ENCODE data around the gene GNG13. TPM values are rescaled to one million over a fixed set of nuclear protein-coding genes. Genes with fewer than 3 reads are reported as not detected.

GNG13 gene
- total and polyA plus RNA-seq, 2 donors (not counting 3 experiments of a cell fraction or from before 2014, with no cell fraction given), result not detected

DNA sequence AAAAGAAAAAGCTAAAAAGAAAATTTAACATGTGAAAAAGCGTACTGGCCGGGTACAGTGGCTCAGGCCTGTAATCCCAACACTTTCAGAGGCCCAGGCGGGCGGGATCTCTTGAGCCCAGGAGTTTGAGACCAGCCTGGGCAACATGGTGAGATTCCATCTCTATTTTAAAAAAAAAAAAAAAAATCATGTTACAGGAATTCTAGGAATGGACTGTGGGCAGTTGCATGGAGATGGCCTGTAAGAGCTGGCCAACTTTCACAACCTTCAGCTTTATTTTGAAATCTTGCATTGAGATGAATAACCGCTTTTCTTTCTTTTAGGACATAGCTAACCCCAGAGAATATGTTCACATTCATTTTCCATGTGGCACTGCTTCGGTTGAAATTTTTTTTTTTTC is 51.5 kb downstream of the GNG13 start:
- dilution Hi-C loops (cut with MboI; ENCODE audit: extremely low pct_ligation_motif_present, low sequenced_read_pairs) (no loop called here), intact Hi-C loops (cut with micrococcal nuclease) (no loop called here)
- Histone ChIP-seq H3K4me1 (ENCODE audit: control insufficient read depth, extremely low read depth, insufficient read depth, low read length) (no peaks in the 10 kb centered on the region), H3K27ac (ENCODE audit: insufficient read depth, low read depth, low read length) (no peak overlapping the region), H3K79me2 (ENCODE audit: control insufficient read depth, insufficient read depth, low read length) (no peaks in the 10 kb centered on the region), H3K4me2 (ENCODE audit: insufficient read depth, low read length) (no peak overlapping the region), H3K9me1 (replicated peaks; ENCODE audit: control insufficient read depth, extremely low read depth, insufficient read depth, low read length) (no peaks in the 10 kb centered on the region), H3K9ac (replicated peaks; ENCODE audit: extremely low read depth, insufficient read depth, low read length) (no peak overlapping the region), H2AFZ (ENCODE audit: low read depth, low read length) (no peak overlapping the region), H3K4me3 (replicated peaks in 1 of 3; ENCODE audit: insufficient read depth in 1 of 3, low read depth in 1 of 3, low read length in 3 of 3) (no peak overlapping the region), H3K27me3 (ENCODE audit: control insufficient read depth in 2 of 2, insufficient read depth in 2 of 2, low read length in 2 of 2) (peaks cover 4% of the 10 kb centered on the region in 2 experiments), H3K9me3 (replicated peaks; ENCODE audit: control insufficient read depth, insufficient read depth, low read length) (no peaks in the 10 kb centered on the region), H4K20me1 (replicated peaks; ENCODE audit: control insufficient read depth, extremely low read depth, insufficient read depth, low read length) (no peaks in the 10 kb centered on the region), H3K36me3 (ENCODE audit: control insufficient read depth in 2 of 2, extremely low read depth in 1 of 2, insufficient read depth in 2 of 2, low read length in 2 of 2) (no peaks in the 10 kb centered on the region)
- TF ChIP-seq POLR2AphosphoS5 (IDR thresholded peaks at IDR 0.05; ENCODE audit: insufficient read depth, low read depth, low read length) (no peak), CTCF (IDR thresholded peaks at IDR 0.05; ENCODE audit: extremely low read depth in 1 of 2, insufficient read depth in 1 of 2, low read depth in 1 of 2, low read length in 2 of 2) (no peak), EZH2 (IDR thresholded peaks at IDR 0.05; ENCODE audit: borderline replicate concordance, low read depth, low read length, severe bottlenecking) (no peak), JUN (IDR thresholded peaks at IDR 0.05; ENCODE audit: borderline replicate concordance, insufficient read depth, insufficient read length, low read depth) (no peak), POLR2A (IDR thresholded peaks at IDR 0.05; ENCODE audit: low read depth, low read length) (no peak), GATA2 (IDR thresholded peaks at IDR 0.05; ENCODE audit: insufficient read depth, insufficient read length, low read depth, low read length) (no peak), MYC (IDR thresholded peaks at IDR 0.05; ENCODE audit: low read depth, low read length) (no peak), FOS (IDR thresholded peaks at IDR 0.05; ENCODE audit: borderline replicate concordance, insufficient read depth, low read length) (no peak)
- TF ChIP-seq, protein P1, sequence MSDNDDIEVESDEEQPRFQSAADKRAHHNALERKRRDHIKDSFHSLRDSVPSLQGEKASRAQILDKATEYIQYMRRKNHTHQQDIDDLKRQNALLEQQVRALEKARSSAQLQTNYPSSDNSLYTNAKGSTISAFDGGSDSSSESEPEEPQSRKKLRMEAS (IDR thresholded peaks at IDR 0.05; ENCODE audit: insufficient read depth, insufficient read length), result no peak
- BruUV-seq (replicated peaks), result no TSS peak
- ChIA-PET CTCF (interaction anchor here (1.1 to 1.2 kb wide), 2 partner anchors 12 to 20 kb away, joined by 3 to 4 read pairs; partner anchors contain the start of gene MSLN), POLR2A (interaction anchor here (0.7 kb wide), 1 partner anchor 35 kb away, joined by 3 read pairs; no protein-coding TSS in a partner anchor)
- FAIRE-seq, result no peak
- DNase-seq (ENCODE audit: low read depth, low spot score), result no peak

MicroRNA genes within 50 kb of the gene (microRNA counts, 767-probe panel; counts per million panel counts)
- 723 counts per million, percentile 96 among the panel's probes with 10 or more counts for microRNA hsa-miR-662

Small RNA genes within 50 kb of the gene (microRNA-seq; reads per million reads assigned to microRNA genes)
- gene MIR662 (ENCODE audit: borderline number of aligned reads, borderline replicate concordance), result not detected

Small RNA genes within 50 kb of the gene (small RNA-seq; reads per million reads assigned to genes)
- gene MIR662 (ENCODE audit: insufficient read depth, insufficient read length, low read depth, low replicate concordance), result not detected

Other genes starting within 250 kb of the GNG13 start
- not detected in 2 replicates for gene PRR35, start 240.3 kb downstream of the GNG13 start, total RNA-seq
- gene PRR35, start 240.3 kb downstream of the GNG13 start, polyA plus RNA-seq, result not detected in 2 replicates
- gene NHLRC4, start 233.7 kb downstream of the GNG13 start, total RNA-seq, result 0.30 and 0.73 TPM in 2 replicates
- gene NHLRC4, start 233.7 kb downstream of the GNG13 start, polyA plus RNA-seq, result 0.94 and 0.96 TPM in 2 replicates
- 56.8 and 67.7 TPM in 2 replicates for gene PIGQ, start 230.8 kb downstream of the GNG13 start, total RNA-seq
- gene PIGQ, start 230.8 kb downstream of the GNG13 start, polyA plus RNA-seq, result 66.9 and 82.9 TPM in 2 replicates
- 16.7 and 18.8 TPM in 2 replicates for gene RAB40C, start 210.7 kb downstream of the GNG13 start, total RNA-seq
- 12.4 and 16.3 TPM in 2 replicates for gene RAB40C, start 210.7 kb downstream of the GNG13 start, polyA plus RNA-seq
- gene WFIKKN1, start 169.7 kb downstream of the GNG13 start, total RNA-seq, result 0.28 and 0.40 TPM in 2 replicates
- gene WFIKKN1, start 169.7 kb downstream of the GNG13 start, polyA plus RNA-seq, result 0.03 and 0.06 TPM in 2 replicates
- gene METTL26, start 164.4 kb downstream of the GNG13 start, total RNA-seq, result 112 and 114 TPM in 2 replicates
- gene METTL26, start 164.4 kb downstream of the GNG13 start, polyA plus RNA-seq, result 138 and 215 TPM in 2 replicates
- gene MCRIP2, start 158.9 kb downstream of the GNG13 start, total RNA-seq, result 12.9 and 17.1 TPM in 2 replicates
- gene MCRIP2, start 158.9 kb downstream of the GNG13 start, polyA plus RNA-seq, result 18.9 and 29.9 TPM in 2 replicates
- gene WDR90, start 151.4 kb downstream of the GNG13 start, total RNA-seq, result 50.0 and 51.8 TPM in 2 replicates
- gene WDR90, start 151.4 kb downstream of the GNG13 start, polyA plus RNA-seq, result 22.2 and 29.2 TPM in 2 replicates
- gene RHOT2, start 132.6 kb downstream of the GNG13 start, total RNA-seq, result 96.0 and 106 TPM in 2 replicates
- gene RHOT2, start 132.6 kb downstream of the GNG13 start, polyA plus RNA-seq, result 139 and 190 TPM in 2 replicates
- gene RHBDL1, start 125.1 kb downstream of the GNG13 start, total RNA-seq, result 1.8 TPM in 2 replicates
- 1.1 and 1.8 TPM in 2 replicates for gene RHBDL1, start 125.1 kb downstream of the GNG13 start, polyA plus RNA-seq
- gene STUB1, start 120.3 kb downstream of the GNG13 start, total RNA-seq, result 105 and 107 TPM in 2 replicates
- 147 and 152 TPM in 2 replicates for gene STUB1, start 120.3 kb downstream of the GNG13 start, polyA plus RNA-seq
- 53.4 and 55.1 TPM in 2 replicates for gene JMJD8, start 116.4 kb downstream of the GNG13 start, total RNA-seq
- gene JMJD8, start 116.4 kb downstream of the GNG13 start, polyA plus RNA-seq, result 102 and 125 TPM in 2 replicates
- 9.9 and 11.2 TPM in 2 replicates for gene WDR24, start 110.3 kb downstream of the GNG13 start, total RNA-seq
- gene WDR24, start 110.3 kb downstream of the GNG13 start, polyA plus RNA-seq, result 9.9 and 14.1 TPM in 2 replicates
- 0.22 TPM in 1 of 2 replicates, not detected in the other for gene FBXL16, start 94.9 kb downstream of the GNG13 start, total RNA-seq
- 0.07 and 0.18 TPM in 2 replicates for gene FBXL16, start 94.9 kb downstream of the GNG13 start, polyA plus RNA-seq
- gene METRN, start 85.6 kb downstream of the GNG13 start, total RNA-seq, result 14.1 and 16.1 TPM in 2 replicates
- gene METRN, start 85.6 kb downstream of the GNG13 start, polyA plus RNA-seq, result 10.0 and 23.4 TPM in 2 replicates
- 26.1 and 29.1 TPM in 2 replicates for gene ANTKMT, start 79.6 kb downstream of the GNG13 start, total RNA-seq
- gene ANTKMT, start 79.6 kb downstream of the GNG13 start, polyA plus RNA-seq, result 27.9 and 40.5 TPM in 2 replicates
- gene CCDC78, start 74.3 kb downstream of the GNG13 start, total RNA-seq, result 0.53 and 1.3 TPM in 2 replicates
- gene CCDC78, start 74.3 kb downstream of the GNG13 start, polyA plus RNA-seq, result 0.50 and 1.2 TPM in 2 replicates
- gene HAGHL, start 73.6 kb downstream of the GNG13 start, total RNA-seq, result 5.9 and 6.8 TPM in 2 replicates
- 6.3 and 8.5 TPM in 2 replicates for gene HAGHL, start 73.6 kb downstream of the GNG13 start, polyA plus RNA-seq
- gene CIAO3, start 59.7 kb downstream of the GNG13 start, total RNA-seq, result 31.2 and 33.8 TPM in 2 replicates
- 23.1 and 29.1 TPM in 2 replicates for gene CIAO3, start 59.7 kb downstream of the GNG13 start, polyA plus RNA-seq
- gene MSLN, start 40.0 kb downstream of the GNG13 start, total RNA-seq, result not detected in 2 replicates
- not detected in 2 replicates for gene MSLN, start 40.0 kb downstream of the GNG13 start, polyA plus RNA-seq
- gene RPUSD1, start 12.4 kb downstream of the GNG13 start, total RNA-seq, result 42.3 and 46.2 TPM in 2 replicates
- gene RPUSD1, start 12.4 kb downstream of the GNG13 start, polyA plus RNA-seq, result 55.8 and 69.0 TPM in 2 replicates
- gene CHTF18, start 12.1 kb downstream of the GNG13 start, total RNA-seq, result 58.6 and 69.5 TPM in 2 replicates
- 33.0 and 45.3 TPM in 2 replicates for gene CHTF18, start 12.1 kb downstream of the GNG13 start, polyA plus RNA-seq
- gene LMF1, start 170.2 kb upstream of the GNG13 start, total RNA-seq, result 12.5 and 17.8 TPM in 2 replicates
- 14.3 and 17.8 TPM in 2 replicates for gene LMF1, start 170.2 kb upstream of the GNG13 start, polyA plus RNA-seq
- 0.42 and 0.53 TPM in 2 replicates for gene SOX8, start 181.0 kb upstream of the GNG13 start, total RNA-seq
- gene SOX8, start 181.0 kb upstream of the GNG13 start, polyA plus RNA-seq, result 0.52 and 0.72 TPM in 2 replicates